ENCODE data around the gene PSMG1.
"Not testable (repeated sequence)": the region's sequence is repeated elsewhere in the genome, so short reads cannot be mapped to it uniquely, and the experiment has no call there.

The PSMG1 gene

GRCh38 chr21:39188521-39189139 lies 5.4 kb upstream of the PSMG1 start:
- DNase-seq (ENCODE audit: low read depth) = no peak

- DNase-seq (ENCODE audit: low read depth) = no peak
Measured at GRCh38 chr21:39187141-39187540, 3.9 kb upstream of the PSMG1 start.

DNA sequence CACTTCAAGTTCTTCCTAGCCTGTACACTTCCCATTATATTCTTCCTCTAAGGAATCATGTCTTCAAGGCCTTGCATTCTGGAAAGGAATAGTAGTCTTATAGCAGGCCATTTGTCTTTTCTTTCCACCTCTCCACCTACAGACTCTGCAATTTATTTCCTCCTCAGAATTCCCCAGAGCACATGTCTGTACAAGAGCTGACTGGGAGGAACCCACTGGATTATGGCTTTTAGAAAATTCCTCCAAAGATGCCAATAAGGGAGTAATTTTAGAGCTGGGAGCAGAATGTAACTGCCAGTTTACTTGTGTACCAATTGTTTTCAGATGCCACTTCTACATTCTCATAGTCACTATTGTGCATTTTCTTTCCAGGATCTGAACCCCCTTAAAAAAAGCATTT lies 3.4 kb upstream of the PSMG1 start:
- no peak for DNase-seq (ENCODE audit: low read depth)

DNA sequence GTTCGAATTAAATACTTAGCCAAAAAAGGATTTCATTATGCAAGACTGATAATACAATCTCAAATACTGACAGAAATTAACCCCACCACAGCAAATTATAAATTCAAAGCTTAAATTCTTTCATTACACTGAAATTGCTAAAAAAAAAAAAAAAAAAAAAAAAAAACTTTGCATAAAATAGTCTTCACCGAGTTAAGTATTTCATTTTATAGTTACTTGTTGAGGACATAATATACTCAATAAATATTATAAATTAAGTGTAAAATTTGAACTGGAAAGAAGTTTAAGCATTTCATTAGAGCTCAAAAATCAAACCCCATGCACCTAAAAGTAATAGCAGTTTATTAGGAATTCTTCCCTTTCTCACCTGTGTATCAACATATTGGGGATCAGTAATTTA lies 1.9 kb upstream of the PSMG1 start:
- DNase-seq (ENCODE audit: low read depth) = no peak

DNA sequence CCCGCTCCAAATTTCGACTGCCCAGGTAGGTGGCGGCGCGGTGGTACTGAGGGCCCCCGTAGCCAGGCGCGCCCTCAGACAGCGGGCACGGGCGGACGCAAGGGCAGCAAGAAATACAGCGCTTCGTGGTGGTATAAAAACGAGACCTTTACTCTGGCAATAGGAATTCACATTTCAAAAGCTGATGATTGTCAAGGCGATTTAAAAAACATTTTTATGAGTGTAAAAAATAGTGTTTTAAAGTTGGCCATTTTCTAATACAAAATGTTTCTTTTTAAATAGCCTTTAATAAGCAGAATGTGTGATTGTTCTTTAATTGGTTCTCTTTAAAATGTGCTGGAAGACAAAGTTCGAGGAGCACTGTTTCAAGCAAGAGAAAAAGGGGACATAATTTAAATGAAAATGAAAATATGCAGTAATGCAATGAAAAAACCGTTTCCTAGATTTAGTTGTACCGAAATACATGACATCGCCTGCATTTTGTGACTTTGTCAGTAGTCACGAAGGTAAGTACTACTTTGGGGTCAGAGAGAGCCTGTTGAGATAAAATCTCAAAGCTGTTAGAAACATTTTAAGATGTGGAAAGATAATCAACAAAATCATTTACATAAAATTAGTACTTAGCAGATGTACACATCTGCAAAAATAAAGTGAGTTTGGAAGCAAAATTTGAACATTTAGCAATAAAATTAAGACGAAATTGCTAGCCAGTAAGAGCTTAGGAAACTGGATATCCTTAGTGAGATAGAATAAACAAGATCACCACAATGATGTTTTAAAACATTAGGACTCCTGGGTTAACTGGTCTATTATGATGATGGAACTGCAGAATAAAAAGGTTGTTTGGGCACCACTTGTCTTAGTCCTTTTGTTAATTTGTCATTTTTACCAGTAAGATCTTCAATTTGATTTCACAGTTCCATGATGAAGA lies 1.1 kb upstream of the PSMG1 start:
- DNase-seq (ENCODE audit: low read depth) = no peak

GRCh38 chr21:39182484-39183271 lies 573 bp downstream of the PSMG1 start:
- DNase-seq (ENCODE audit: low read depth) = no peak

DNA sequence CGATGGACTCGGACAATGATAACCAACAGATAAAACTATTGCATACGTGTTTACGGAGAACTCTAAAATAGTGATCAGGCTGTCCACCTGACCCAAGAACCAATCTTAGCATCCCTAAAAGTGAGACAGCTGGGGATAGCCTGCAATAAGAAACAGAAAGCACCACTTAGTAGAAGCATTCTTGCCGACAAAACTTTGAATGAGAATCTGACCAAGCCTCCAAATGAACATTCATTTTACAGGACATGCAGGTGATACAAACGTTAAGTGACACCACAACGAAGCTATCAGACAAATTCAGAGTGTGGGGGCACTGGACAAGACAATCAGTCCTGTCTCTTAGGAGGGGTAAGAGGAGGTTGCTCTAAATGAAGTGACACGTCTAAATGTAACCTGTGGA lies 1.2 kb downstream of the PSMG1 start:
- no peak for DNase-seq (ENCODE audit: low read depth)

DNA sequence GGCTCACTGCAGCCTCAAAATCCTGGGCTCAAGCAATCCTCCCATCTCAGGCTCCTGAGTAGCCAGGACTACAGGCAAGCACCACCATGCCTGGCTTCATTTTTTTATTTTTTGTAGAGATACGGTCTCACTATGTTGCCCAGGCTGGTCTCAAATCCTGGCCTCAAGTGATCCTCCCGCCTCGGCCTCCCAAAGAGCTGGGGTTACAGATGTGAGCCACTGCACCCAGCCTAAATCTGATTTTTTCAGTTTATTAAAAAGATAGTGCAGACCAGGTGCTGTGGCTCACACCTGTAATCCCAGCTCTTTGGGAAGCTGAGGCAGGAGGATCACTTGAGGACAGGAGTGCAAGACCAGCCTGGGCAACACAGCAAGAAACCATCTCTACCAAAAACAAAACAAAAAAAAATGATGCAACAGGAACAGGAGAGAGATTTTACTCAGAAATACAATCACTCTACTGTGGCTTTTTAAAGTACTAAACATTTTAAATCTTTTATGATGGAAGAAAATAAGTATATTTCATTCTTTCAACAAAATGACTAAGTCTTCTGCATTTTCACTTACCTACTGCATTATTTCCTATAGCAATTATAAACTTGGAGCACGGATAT lies 1.9 kb downstream of the PSMG1 start:
- no peak for DNase-seq (ENCODE audit: low read depth)

- DNase-seq (ENCODE audit: low read depth) = no peak
Measured at GRCh38 chr21:39180429-39181019, 2.7 kb downstream of the PSMG1 start.

DNA sequence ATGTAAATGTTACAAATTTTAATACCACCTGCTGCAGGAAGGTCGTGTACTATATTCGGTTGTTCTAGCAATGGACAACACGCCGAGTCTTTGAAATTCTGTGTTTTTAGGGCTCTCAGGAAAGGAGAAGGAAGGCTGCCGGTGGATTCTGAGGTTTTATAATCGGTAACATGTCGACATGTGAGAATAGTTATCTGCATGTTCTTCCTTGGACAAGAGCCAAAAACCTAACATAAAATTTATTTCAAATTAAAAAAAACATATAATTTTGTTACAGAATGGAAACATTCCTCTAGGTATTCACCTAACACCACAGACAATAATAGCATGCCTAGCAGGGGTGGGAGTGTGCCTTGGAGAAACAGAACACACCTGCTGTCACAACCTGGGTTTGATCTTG lies 4.8 kb downstream of the PSMG1 start:
- DNase-seq (ENCODE audit: low read depth) = no peak

DNA sequence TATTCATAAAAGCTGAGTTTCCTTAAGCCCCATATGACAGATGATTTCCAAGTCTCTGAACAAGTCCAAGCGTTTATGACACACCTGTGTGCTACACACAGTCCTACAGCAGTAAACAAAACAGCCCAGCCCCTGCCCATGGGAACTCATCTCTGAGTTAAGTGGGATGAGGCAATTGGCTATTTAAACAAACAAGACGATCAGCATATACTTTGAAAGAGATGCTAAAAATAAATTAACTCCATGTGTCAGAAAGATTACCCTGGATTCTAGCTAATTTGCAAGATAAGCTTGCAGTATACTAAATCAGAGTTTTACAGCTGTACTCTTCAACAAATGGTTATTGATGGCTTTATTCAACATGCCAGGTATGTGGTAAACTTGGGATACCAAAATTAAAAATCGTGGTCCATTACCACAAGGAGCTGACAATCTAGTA lies 7.0 kb downstream of the PSMG1 start:
- no peak for DNase-seq (ENCODE audit: low read depth)

GRCh38 chr21:39175665-39176064 lies 7.6 kb downstream of the PSMG1 start:
- no peak for DNase-seq (ENCODE audit: low read depth)

GRCh38 chr21:39175154-39175553 lies 8.1 kb downstream of the PSMG1 start:
- no peak for DNase-seq (ENCODE audit: low read depth)

GRCh38 chr21:39173716-39174680 lies 9.3 kb downstream of the PSMG1 start:
- DNase-seq (ENCODE audit: low read depth) = no peak

GRCh38 chr21:39169906-39170305 lies 13.3 kb downstream of the PSMG1 start:
- DNase-seq (ENCODE audit: low read depth) = no peak

- no peak for DNase-seq (ENCODE audit: low read depth)
Measured at GRCh38 chr21:39168800-39169199, 14.5 kb downstream of the PSMG1 start.

DNA sequence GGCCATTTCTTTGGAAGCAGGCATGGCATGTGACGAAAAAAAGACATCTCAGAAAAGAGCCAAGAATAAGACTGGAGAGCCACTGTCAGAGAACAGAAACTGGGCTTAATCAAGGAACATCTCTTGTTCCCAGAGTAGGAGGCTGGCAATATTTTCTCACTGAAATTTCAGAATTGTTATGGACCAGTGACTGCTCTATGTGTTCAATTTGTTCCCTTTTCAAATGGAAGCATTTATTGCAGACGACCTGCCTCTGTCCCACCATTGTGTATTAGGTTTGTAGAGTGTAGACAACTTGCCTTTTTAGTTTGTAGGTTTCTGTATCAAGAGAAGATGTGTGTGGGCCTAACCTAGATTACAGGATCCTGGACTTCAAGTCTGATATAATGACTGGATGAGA lies 18.7 kb downstream of the PSMG1 start:
- DNase-seq (ENCODE audit: low read depth) = no peak

GRCh38 chr21:39161064-39161463 lies 22.2 kb downstream of the PSMG1 start:
- no peak for DNase-seq (ENCODE audit: low read depth)

DNA sequence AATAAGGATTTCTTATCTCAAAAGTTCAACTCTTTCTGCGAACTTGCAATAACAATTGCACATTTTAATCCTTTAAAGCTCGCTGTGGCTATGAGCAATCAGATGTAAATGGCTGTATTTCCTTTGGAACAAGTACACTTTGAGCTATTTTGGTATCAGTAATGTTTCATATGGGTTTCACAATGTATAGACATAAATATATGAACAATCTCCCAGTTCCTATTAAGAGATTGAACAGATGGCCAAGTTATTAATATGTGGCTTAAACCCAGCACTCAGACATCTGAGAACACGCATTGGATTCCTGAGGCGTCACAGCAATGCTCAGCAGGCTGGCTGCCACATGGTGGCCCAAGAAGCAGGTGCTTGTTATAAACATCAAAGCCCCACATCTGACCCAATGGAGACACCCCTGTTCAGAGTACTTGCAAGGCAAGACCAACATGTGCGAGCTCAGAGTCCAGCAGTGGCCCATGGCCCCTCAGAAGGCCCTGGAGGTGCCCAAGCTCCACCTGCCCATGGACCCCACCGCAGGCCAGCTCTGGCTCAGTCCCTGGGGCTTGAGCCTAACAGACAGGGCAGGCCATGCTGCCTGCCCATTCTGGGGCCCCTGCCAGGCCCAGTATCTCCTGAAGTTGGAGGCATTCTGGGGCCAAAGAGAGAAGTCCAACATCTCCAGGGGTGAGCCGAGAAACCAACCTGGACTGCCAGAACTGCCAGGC lies 23.7 kb downstream of the PSMG1 start:
- DNase-seq (ENCODE audit: low read depth) = no peak

GRCh38 chr21:39157241-39157640 lies 26.0 kb downstream of the PSMG1 start:
- not testable (repeated sequence) for DNase-seq (ENCODE audit: low read depth)
